Uterus (tissue), 2 donors: ENCODE data around the gene TAPBPL.

Experiments
- POLR2A ChIP-seq, 2 donors: fragments of 450-650 bp; IDR thresholded peaks; one replicate each; pipeline ENCODE4 v1.6.1; 2016; ENCODE audit warnings: antibody characterized with exemption in 2 of 2, mild to moderate bottlenecking in 1 of 2, moderate library complexity in 1 of 2
- TF ChIP-seq, protein P1 (sequence below), 4 experiments: fragments of 200-600 bp in 2 of 4; fragments of 450-650 bp in 2 of 4; sonication (generic) in 2 of 4; IDR thresholded peaks; one replicate each; pipeline ENCODE4 v1.5.1; 2016 to 2019; ENCODE audit warnings: antibody characterized with exemption in 4 of 4, mild to moderate bottlenecking in 2 of 4, moderate library complexity in 1 of 4

GRCh38 chr12:6476489-6476888 is 24.6 kb downstream of the TAPBPL start:
- TF ChIP-seq, protein P1, sequence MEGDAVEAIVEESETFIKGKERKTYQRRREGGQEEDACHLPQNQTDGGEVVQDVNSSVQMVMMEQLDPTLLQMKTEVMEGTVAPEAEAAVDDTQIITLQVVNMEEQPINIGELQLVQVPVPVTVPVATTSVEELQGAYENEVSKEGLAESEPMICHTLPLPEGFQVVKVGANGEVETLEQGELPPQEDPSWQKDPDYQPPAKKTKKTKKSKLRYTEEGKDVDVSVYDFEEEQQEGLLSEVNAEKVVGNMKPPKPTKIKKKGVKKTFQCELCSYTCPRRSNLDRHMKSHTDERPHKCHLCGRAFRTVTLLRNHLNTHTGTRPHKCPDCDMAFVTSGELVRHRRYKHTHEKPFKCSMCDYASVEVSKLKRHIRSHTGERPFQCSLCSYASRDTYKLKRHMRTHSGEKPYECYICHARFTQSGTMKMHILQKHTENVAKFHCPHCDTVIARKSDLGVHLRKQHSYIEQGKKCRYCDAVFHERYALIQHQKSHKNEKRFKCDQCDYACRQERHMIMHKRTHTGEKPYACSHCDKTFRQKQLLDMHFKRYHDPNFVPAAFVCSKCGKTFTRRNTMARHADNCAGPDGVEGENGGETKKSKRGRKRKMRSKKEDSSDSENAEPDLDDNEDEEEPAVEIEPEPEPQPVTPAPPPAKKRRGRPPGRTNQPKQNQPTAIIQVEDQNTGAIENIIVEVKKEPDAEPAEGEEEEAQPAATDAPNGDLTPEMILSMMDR (IDR thresholded peaks at IDR 0.05), result no peak
- no peak for TF ChIP-seq POLR2A (IDR thresholded peaks at IDR 0.05)
